OCI-LY1 (cell line): ENCODE data around the gene PTPRG.

Source experiments
- H2AFZ ChIP-seq: fragments of 200-600 bp; sonication (generic), shearing (Covaris generic); 2 replicates; pipeline ENCODE4 v1.6.0; 2014; ENCODE audit warnings: antibody characterized with exemption, mild to moderate bottlenecking, low read length
- H3F3A ChIP-seq: fragments of 200-600 bp; sonication (generic), shearing (Covaris generic); 2 replicates; pipeline ENCODE4 v1.6.0; 2014; ENCODE audit warnings: mild to moderate bottlenecking, antibody characterized with exemption, low read length, moderate library complexity; ENCODE audit not compliant: insufficient read depth
- H3K27ac ChIP-seq: fragments of 200-600 bp; sonication (generic); 2 replicates; pipeline ENCODE4 v1.5.1; 2014; ENCODE audit warnings: low read length, mixed run types, mild to moderate bottlenecking, low read depth; ENCODE audit not compliant: poor library complexity, severe bottlenecking
- H3K27me3 ChIP-seq: fragments of 200-600 bp; sonication (generic); 2 replicates; pipeline ENCODE4 v1.6.0; 2014; ENCODE audit warnings: antibody characterized with exemption, mild to moderate bottlenecking, low read length, moderate library complexity; ENCODE audit not compliant: insufficient read depth
- H3K36me3 ChIP-seq: fragments of 200-600 bp; sonication (generic); 2 replicates; pipeline ENCODE4 v1.6.1; 2014; ENCODE audit warnings: mild to moderate bottlenecking, antibody characterized with exemption, low read length, moderate library complexity, mixed read lengths; ENCODE audit not compliant: insufficient read depth
- H3K4me1 ChIP-seq: fragments of 200-600 bp; sonication (generic); 2 replicates; pipeline ENCODE4 v1.5.1; 2014; ENCODE audit warnings: mild to moderate bottlenecking, low read length, moderate library complexity; ENCODE audit not compliant: insufficient read depth, severe bottlenecking
- H3K4me2 ChIP-seq: fragments of 200-600 bp; sonication (generic), shearing (Covaris generic); 2 replicates; pipeline ENCODE4 v1.6.1; 2014; ENCODE audit warnings: low read length
- H3K4me3 ChIP-seq: fragments of 200-600 bp; sonication (generic); 2 replicates; pipeline ENCODE4 v1.5.1; 2014; ENCODE audit warnings: low read length, low read depth, mild to moderate bottlenecking, mixed read lengths; ENCODE audit not compliant: poor library complexity, severe bottlenecking
- H3K79me2 ChIP-seq: fragments of 200-600 bp; shearing (Covaris generic); 2 replicates; pipeline ENCODE4 v1.6.1; 2016; ENCODE audit warnings: mixed run types, low read length, mixed read lengths; ENCODE audit not compliant: insufficient read depth
- H3K9ac ChIP-seq: fragments of 200-600 bp; sonication (generic), shearing (Covaris generic); 2 replicates; pipeline ENCODE4 v1.6.1; 2014; ENCODE audit warnings: mild to moderate bottlenecking, low read length, mixed read lengths
- H3K9me2 ChIP-seq: fragments of 200-600 bp; sonication (generic), shearing (Covaris generic); 2 replicates; pipeline ENCODE4 v1.6.1; 2014; ENCODE audit warnings: low read depth, mild to moderate bottlenecking, low read length, mixed read lengths
- H3K9me3 ChIP-seq: fragments of 200-600 bp; shearing (Covaris generic); 2 replicates; pipeline ENCODE4 v1.6.1; 2014; ENCODE audit warnings: low read length, mixed read lengths
- H4K20me1 ChIP-seq: fragments of 200-600 bp; sonication (generic), shearing (Covaris generic); 2 replicates; pipeline ENCODE4 v1.6.0; 2016; ENCODE audit warnings: mild to moderate bottlenecking, low read length; ENCODE audit not compliant: insufficient read depth
- EZH2 ChIP-seq: fragments of 200-600 bp; sonication (generic), shearing (Covaris generic); IDR thresholded peaks from 2 replicates; pipeline ENCODE4 v1.8.0; 2017; ENCODE audit warnings: borderline replicate concordance, mixed run types, mild to moderate bottlenecking, antibody characterized with exemption, low read length, moderate library complexity, mixed read lengths
- TF ChIP-seq, protein P1 (sequence below): fragments of 200-600 bp; sonication (generic), shearing (Covaris generic); IDR thresholded peaks from 2 replicates; pipeline ENCODE4 v1.5.1; 2017; ENCODE audit warnings: mild to moderate bottlenecking, antibody characterized with exemption, low read length, moderate library complexity, mixed read lengths

Gene PTPRG

DNA sequence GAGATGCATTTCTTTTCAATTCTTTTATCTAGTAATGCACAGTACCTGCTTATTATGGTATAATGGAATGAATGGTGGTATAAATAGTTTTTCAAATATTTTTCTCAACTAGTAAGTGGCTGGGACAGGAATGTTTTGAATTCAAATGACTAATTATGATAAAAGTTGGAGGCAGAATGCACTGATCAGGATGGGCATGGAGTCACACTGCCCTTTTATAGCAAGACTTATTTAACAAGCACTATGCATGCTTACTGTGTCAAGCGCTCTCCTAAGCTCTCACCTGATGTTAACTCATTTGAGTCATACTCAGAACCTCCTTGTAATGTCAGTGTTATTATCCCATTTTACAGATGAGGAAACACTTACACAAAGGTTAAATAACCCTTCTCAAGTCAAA is 590.2 kb downstream of the PTPRG start:
- H3K27me3 ChIP-seq, result no peaks in the 10 kb centered on the region
- no peaks in the 10 kb centered on the region for H3K9me2 ChIP-seq
- no peak overlapping the region for H3K4me3 ChIP-seq
- H2AFZ ChIP-seq, result no peak overlapping the region
- H3K9ac ChIP-seq, result no peak overlapping the region
- TF ChIP-seq EZH2, result no peak
- TF ChIP-seq, protein P1, sequence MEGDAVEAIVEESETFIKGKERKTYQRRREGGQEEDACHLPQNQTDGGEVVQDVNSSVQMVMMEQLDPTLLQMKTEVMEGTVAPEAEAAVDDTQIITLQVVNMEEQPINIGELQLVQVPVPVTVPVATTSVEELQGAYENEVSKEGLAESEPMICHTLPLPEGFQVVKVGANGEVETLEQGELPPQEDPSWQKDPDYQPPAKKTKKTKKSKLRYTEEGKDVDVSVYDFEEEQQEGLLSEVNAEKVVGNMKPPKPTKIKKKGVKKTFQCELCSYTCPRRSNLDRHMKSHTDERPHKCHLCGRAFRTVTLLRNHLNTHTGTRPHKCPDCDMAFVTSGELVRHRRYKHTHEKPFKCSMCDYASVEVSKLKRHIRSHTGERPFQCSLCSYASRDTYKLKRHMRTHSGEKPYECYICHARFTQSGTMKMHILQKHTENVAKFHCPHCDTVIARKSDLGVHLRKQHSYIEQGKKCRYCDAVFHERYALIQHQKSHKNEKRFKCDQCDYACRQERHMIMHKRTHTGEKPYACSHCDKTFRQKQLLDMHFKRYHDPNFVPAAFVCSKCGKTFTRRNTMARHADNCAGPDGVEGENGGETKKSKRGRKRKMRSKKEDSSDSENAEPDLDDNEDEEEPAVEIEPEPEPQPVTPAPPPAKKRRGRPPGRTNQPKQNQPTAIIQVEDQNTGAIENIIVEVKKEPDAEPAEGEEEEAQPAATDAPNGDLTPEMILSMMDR, result no peak
- no peaks in the 10 kb centered on the region for H3K4me1 ChIP-seq
- no peaks in the 10 kb centered on the region for H3K36me3 ChIP-seq
- no peaks in the 10 kb centered on the region for H3K9me3 ChIP-seq
- H3F3A ChIP-seq, result no peaks in the 10 kb centered on the region
- no peak overlapping the region for H3K27ac ChIP-seq
- H3K79me2 ChIP-seq, result no peaks in the 10 kb centered on the region
- no peaks in the 10 kb centered on the region for H4K20me1 ChIP-seq
- no peak overlapping the region for H3K4me2 ChIP-seq

DNA sequence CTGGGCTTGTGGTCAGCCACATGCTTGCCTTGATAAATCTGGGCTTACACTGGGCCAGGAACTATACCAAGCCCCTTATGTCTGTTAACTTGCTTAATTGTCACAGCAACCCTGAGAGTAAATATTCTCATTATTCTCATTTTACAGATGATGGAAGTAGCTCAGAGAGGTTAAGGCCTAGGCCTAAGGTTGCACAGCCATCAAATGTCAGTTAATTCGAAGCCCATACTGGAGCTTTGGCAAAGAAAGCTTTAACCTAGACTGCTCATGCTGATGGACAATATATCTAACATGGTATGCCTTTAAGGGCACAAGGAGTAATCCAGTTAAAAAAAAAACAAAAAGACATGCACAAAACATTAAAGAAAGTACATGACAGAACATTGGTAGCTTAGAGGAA is 591.9 kb downstream of the PTPRG start:
- TF ChIP-seq EZH2, result no peak
- TF ChIP-seq, protein P1, result no peak
- H3K27me3 ChIP-seq, result no peaks in the 10 kb centered on the region
- H3K27ac ChIP-seq, result no peak overlapping the region
- H4K20me1 ChIP-seq, result no peaks in the 10 kb centered on the region
- no peaks in the 10 kb centered on the region for H3K79me2 ChIP-seq
- no peak overlapping the region for H3K4me3 ChIP-seq
- H3K9me3 ChIP-seq, result no peaks in the 10 kb centered on the region
- H3K9me2 ChIP-seq, result no peaks in the 10 kb centered on the region
- H3K4me1 ChIP-seq, result no peaks in the 10 kb centered on the region
- no peaks in the 10 kb centered on the region for H3F3A ChIP-seq
- H3K9ac ChIP-seq, result no peak overlapping the region
- H3K4me2 ChIP-seq, result no peak overlapping the region
- H3K36me3 ChIP-seq, result no peaks in the 10 kb centered on the region
- H2AFZ ChIP-seq, result no peak overlapping the region

DNA sequence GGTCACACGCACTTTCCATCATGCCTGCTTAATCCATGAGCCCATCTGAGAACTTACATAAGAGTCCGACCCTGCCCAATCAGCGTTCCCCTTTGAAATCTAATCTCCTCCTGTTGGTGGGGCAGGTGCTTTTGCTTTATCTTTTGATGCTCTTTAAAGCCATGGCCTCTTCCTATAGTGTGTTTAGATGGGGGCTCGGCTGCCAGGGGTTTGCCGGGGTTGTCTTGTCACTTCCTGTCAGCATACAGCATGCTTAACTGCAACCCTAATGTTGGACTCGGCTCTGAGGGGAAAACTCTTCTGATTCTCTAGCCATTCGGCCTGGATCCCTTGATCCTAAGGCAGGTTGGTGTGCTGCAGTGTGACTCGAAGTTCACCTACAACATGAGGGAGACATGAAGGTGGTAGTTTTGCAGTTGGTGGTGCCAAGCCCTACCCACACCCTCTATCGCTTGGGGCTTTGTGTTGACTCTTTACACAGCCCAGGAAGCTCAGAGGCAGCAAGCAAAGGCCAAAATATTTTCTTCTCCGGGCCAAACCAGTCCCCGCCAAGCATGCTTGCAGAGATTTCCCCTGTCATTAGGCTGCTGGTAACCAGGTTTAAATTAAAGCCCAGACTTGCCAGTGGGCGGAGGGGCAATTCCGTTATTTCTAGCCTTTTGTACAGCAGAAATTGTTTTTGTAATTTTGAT is 593.2 kb downstream of the PTPRG start:
- Histone ChIP-seq H3K9me3 (no peaks in the 10 kb centered on the region), H2AFZ (no peak overlapping the region)
- TF ChIP-seq EZH2, result no peak
- TF ChIP-seq, protein P1, result no peak

More for the DNA sequence above, 593.2 kb downstream of the PTPRG start:
- H3K9ac ChIP-seq, result no peak overlapping the region
- no peaks in the 10 kb centered on the region for H3K27me3 ChIP-seq
- no peak overlapping the region for H3K27ac ChIP-seq
- no peaks in the 10 kb centered on the region for H3F3A ChIP-seq
- no peaks in the 10 kb centered on the region for H3K9me2 ChIP-seq
- no peak overlapping the region for H3K4me3 ChIP-seq
- no peaks in the 10 kb centered on the region for H3K4me1 ChIP-seq
- H3K79me2 ChIP-seq, result no peaks in the 10 kb centered on the region
- H3K4me2 ChIP-seq, result no peak overlapping the region
- no peaks in the 10 kb centered on the region for H4K20me1 ChIP-seq
- H3K36me3 ChIP-seq, result no peaks in the 10 kb centered on the region
